OCI-LY1 (cell line): ENCODE results near the gene ABLIM2.

Experiments used
- CTCF ChIP-seq: fragments of 200-600 bp; sonication (generic), shearing (Covaris generic); IDR thresholded peaks from 2 replicates; pipeline ENCODE4 v1.5.1; 2017; ENCODE audit warnings: mild to moderate bottlenecking, antibody characterized with exemption, low read length, moderate library complexity, mixed read lengths
- EZH2 ChIP-seq: fragments of 200-600 bp; sonication (generic), shearing (Covaris generic); IDR thresholded peaks from 2 replicates; pipeline ENCODE4 v1.8.0; 2017; ENCODE audit warnings: borderline replicate concordance, mixed run types, mild to moderate bottlenecking, antibody characterized with exemption, low read length, moderate library complexity, mixed read lengths

DNA sequence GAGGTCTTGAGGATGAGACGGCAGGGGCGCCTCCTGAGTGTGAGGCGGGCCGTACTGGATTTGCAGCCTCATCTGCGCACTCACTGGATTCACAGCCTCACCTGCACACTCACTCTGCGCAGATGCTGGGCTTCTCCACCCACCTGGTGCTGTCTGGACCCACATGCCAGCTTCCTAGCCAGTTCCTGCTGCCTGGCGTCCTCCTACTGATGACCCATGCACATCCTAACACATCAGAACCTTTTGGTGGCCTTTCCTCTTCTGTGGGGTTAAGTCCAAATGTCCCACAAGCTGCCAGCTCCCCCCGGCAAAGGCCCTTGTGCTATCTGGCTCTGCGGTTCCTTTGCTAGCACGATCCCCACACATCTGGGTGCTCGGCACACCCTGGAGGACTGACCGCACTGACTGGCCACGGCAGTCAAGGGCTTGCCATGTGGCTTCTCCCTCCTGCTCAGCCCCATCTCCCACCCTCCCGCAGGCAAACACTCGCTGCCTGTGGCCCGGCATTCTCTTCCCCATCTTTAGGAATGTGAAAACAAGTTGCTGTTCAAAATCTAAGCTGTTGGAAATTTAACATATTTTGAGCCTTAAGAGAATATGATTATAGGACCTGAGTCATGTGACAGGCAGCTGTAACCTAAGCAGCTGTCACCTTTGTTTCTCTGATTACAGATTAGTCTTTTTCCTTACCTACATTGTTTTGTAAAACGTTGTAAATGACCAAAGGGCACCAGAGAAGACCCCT lies 179.5 kb downstream of the ABLIM2 start:
- TF ChIP-seq CTCF (no peak), EZH2 (no peak)
